GM18868 (cell line): ENCODE measurements around the gene COL24A1.

Source experiments
- ATAC-seq: cut with Tn5 transposase; IDR thresholded peaks from one replicate; pipeline ENCODE4 v1.9.1; 2021; ENCODE audit warnings: mild to moderate bottlenecking, moderate library complexity; ENCODE audit not compliant: unreplicated experiment

Gene COL24A1

DNA sequence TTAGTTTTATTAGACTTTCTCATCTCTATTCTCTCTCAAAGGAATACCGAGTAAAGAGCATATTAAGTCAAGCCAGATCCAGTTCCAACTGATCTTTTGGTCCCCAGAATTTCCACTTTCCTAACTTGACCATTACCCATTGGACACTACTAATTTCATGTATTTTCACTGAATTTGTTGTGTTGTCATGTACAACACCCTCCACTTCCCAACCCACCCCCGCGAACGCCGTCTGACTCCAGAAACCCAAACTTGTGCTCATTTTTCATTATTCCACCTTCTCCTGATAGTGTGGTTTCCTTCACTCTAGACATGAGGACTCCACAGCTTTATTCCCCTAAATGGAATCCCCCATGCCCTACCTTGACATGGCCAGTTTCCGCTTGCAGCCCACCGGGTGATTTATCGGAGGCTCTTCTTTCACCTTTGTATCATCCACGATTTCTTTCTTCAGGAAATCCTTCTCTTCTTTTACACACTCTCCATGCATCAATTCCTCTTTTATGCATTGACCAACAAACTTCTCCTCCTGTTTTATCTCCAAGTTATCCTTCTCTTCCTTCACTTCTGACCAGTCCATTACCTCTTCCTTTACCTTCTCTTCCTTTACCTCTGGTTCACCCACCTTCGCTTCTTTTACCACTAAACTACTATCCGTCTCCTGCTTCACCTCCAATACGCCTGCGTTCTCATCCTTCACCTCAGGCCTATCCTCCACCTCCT, 449.1 kb downstream of the COL24A1 start:
- ATAC-seq: peak; percentile 25

DNA sequence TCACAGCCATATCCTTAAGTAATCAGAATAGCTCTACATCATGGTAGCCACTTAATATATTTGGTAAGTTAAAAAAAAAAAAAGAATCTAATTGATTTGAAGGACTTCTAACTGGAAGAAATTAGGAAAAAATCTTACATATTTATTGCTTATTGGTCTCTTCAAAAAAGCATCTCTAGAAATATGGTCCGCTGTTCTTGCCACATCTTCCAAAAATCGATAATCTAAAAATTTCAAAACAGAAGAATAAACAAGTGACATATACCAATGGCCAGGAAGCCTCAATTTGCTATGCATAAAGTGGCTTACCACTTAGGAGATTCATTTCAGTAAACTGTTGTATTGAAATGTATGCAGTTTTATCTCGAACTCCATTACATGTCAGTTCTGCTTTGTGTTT, 450.6 kb downstream of the COL24A1 start:
- no peak for ATAC-seq

GRCh38 chr1:85700422-85700821, 456.1 kb downstream of the COL24A1 start:
- no peak for ATAC-seq

DNA sequence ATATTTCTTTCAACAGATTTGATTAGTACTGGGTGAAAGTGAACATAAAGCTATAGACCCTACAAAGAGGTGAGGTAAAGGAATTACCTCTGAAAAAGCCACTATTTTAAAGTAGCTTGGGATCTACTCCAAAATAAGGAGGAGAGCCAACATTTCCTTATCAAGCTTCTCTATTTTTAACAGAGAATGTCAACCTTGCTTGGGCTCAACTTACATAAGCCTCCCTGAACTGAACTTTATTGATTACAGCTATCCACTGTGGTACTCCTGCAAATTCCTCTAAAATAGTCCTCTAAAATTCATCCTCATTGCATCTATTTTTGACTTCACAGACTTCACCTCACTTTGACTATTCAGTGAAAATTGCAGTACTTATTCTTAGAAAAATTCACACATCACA, 458.7 kb downstream of the COL24A1 start:
- no peak for ATAC-seq

GRCh38 chr1:85692730-85693314, 463.8 kb downstream of the COL24A1 start:
- ATAC-seq: no peak

- no peak for ATAC-seq
These were observed 466.7 kb downstream of the COL24A1 start for GRCh38 chr1:85689775-85690404.

- ATAC-seq: no peak
These were observed 473.1 kb downstream of the COL24A1 start for GRCh38 chr1:85683292-85684025.

DNA sequence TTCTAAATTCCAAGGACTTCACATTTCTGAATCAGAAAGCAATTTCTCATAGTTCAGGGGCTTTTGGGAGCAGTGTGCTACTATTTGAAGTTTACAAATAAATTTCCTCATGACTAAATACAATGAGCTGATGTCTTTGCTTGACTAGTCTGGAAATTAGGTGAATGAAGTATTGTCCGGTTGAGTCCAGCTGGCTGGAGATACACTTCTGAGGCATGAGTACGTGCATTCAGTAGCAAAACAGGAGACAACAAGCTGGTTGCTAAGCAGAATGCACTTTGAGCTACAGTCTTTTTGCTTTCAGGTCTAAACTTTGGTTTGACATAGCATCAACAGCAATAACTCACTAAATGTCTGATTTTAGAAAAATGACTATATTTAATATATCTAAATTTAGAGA, 475.5 kb downstream of the COL24A1 start:
- ATAC-seq: no peak
